HepG2 (cell line): ENCODE results near the gene NPIPB6. TPM values are rescaled to one million over a fixed set of nuclear protein-coding genes. Genes with fewer than 3 reads are reported as not detected.

ENCODE experiments used
- ATRX ChIP-seq: sonication (generic); formaldehyde crosslinking; IDR thresholded peaks from 2 replicates; pipeline ENCODE4 v1.4.0; 2020; ENCODE audit warnings: missing genetic modification reagents, borderline replicate concordance
- FOXJ3 ChIP-seq: sonication (generic); formaldehyde crosslinking; IDR thresholded peaks from 2 replicates; pipeline ENCODE4 v1.4.0; 2020; ENCODE audit warnings: missing genetic modification reagents, mild to moderate bottlenecking, borderline replicate concordance
- HNF4G ChIP-seq, 2 experiments: sonication (generic) in 1 of 2; formaldehyde crosslinking in 1 of 2; IDR thresholded peaks; 2 replicates each; pipeline versions ENCODE4 v1.4.0 to v1.6.1; 2011 to 2020; ENCODE audit warnings: borderline replicate concordance in 2 of 2, low read depth in 2 of 2, mild to moderate bottlenecking in 2 of 2, low read length in 1 of 2, missing genetic modification reagents in 1 of 2, moderate library complexity in 1 of 2
- MEF2D ChIP-seq: sonication (generic); formaldehyde crosslinking; IDR thresholded peaks from 2 replicates; pipeline ENCODE4 v1.5.1; 2020; ENCODE audit warnings: mild to moderate bottlenecking, missing genetic modification reagents
- NBN ChIP-seq: fragments of 450-650 bp; conservative IDR thresholded peaks from 2 replicates; pipeline ENCODE4 v1.6.1; 2017
- NFIB ChIP-seq: sonication (generic); formaldehyde crosslinking; IDR thresholded peaks from 2 replicates; pipeline ENCODE4 v1.9.0; 2021; ENCODE audit warnings: missing genetic modification reagents, mild to moderate bottlenecking, borderline replicate concordance
- PAF1 ChIP-seq: IDR thresholded peaks from 2 replicates; pipeline ENCODE4 v1.6.1; 2016; ENCODE audit warnings: missing genetic modification reagents, missing compliant biosample characterization
- SP1 ChIP-seq, 2 experiments: fragments of 450-650 bp in 1 of 2; sonication (generic) in 1 of 2; formaldehyde crosslinking in 1 of 2; IDR thresholded peaks; 2 replicates each; pipeline versions ENCODE4 v1.4.0 to v1.6.1; 2016 to 2020; ENCODE audit warnings: missing genetic modification reagents in 1 of 2
- SP140L ChIP-seq: sonication (generic); formaldehyde crosslinking; IDR thresholded peaks from 2 replicates; pipeline ENCODE4 v1.4.0; 2020; ENCODE audit warnings: missing genetic modification reagents, borderline replicate concordance
- ZNF101 ChIP-seq: sonication (generic); formaldehyde crosslinking; IDR thresholded peaks from 2 replicates; pipeline ENCODE4 v1.4.0; 2020; ENCODE audit warnings: mild to moderate bottlenecking, low read depth, missing genetic modification reagents, borderline replicate concordance
- ZNF17 ChIP-seq: sonication (generic); formaldehyde crosslinking; IDR thresholded peaks from 2 replicates; pipeline ENCODE4 v1.5.0; 2020; ENCODE audit warnings: mild to moderate bottlenecking, missing genetic modification reagents
- ZNF335 ChIP-seq: sonication (generic); formaldehyde crosslinking; IDR thresholded peaks from 2 replicates; pipeline ENCODE4 v1.4.0; 2020; ENCODE audit warnings: missing genetic modification reagents
- ZNF530 ChIP-seq: sonication (generic); formaldehyde crosslinking; IDR thresholded peaks from 2 replicates; pipeline ENCODE4 v1.5.0; 2020; ENCODE audit warnings: low read depth, mild to moderate bottlenecking, missing genetic modification reagents
- ZNF564 ChIP-seq: sonication (generic); formaldehyde crosslinking; IDR thresholded peaks from 2 replicates; pipeline ENCODE4 v1.8.1; 2023; ENCODE audit warnings: mild to moderate bottlenecking, missing genetic modification reagents
- ZNF570 ChIP-seq: sonication (generic); formaldehyde crosslinking; IDR thresholded peaks from 2 replicates; pipeline ENCODE4 v1.4.0; 2020; ENCODE audit warnings: mild to moderate bottlenecking, missing genetic modification reagents, borderline replicate concordance
- ZNF629 ChIP-seq: sonication (generic); formaldehyde crosslinking; conservative IDR thresholded peaks from 2 replicates; pipeline ENCODE4 v1.5.0; 2020; ENCODE audit warnings: missing genetic modification reagents
- ZNF75D ChIP-seq: sonication (generic); formaldehyde crosslinking; IDR thresholded peaks from 2 replicates; pipeline ENCODE4 v1.8.1; 2023; ENCODE audit warnings: missing genetic modification reagents, mild to moderate bottlenecking, borderline replicate concordance
- ZNF766 ChIP-seq: sonication (generic); formaldehyde crosslinking; IDR thresholded peaks from 2 replicates; pipeline ENCODE4 v1.5.0; 2020; ENCODE audit warnings: missing genetic modification reagents, borderline replicate concordance
- polyA plus RNA-seq, 8 experiments: library from polyadenylated mRNA; depleted of rRNA in 3 of 8; stranded (reverse) in 7 of 8; unstranded in 1 of 8; fragments of >200 nt; fragmentation: Illumina TruSeq in 4 of 8; extraction: Trizol in 4 of 8; gene quantifications; 2 replicates each; pipeline versions ENCODE4 v1.2.1 to v1.2.3, GENCODE V29; 2011 to 2016; ENCODE audit warnings: low read depth in 4 of 8, missing spikeins in 1 of 8, mixed read lengths in 1 of 8; ENCODE audit not compliant: insufficient read depth in 1 of 8
- total RNA-seq, 5 experiments: library from RNA; depleted of rRNA; stranded (reverse); fragments of >200 nt; fragmentation: Illumina TruSeq; extraction: Trizol; gene quantifications; 2 replicates each; pipeline ENCODE4 v1.2.3, GENCODE V29; 2016; ENCODE audit warnings: low read depth in 1 of 5
- TF ChIP-seq, protein P1 (sequence below): sonication (generic); formaldehyde crosslinking; IDR thresholded peaks from 2 replicates; pipeline ENCODE4 v1.4.0; 2020; ENCODE audit warnings: missing genetic modification reagents, borderline replicate concordance

NPIPB6 gene
- total and polyA plus RNA-seq, 2 of the 13 experiments (the other 11 are each of a cell fraction or from before 2014, with no cell fraction given) = 0.25 TPM; not detected in 1

DNA sequence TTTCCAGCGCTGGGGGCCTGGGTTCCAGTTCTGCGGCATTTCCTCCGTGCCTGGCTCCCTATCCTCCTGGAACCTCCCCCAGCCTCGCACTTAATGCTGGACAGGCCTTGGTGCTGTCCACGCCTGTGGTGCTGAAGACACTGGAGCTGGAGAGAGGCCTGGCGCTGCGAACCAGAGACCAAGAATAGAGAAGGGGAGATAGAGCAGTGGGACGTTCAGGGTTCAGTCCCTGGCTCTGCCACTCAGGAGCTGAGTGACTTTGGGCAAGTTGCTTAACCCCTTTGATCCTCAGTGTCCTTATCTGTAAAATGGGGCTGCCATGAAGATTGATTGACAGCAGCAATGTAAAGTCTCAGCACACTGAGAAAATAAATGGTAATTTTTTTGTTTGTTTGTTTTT lies 59.1 kb downstream of the NPIPB6 start (continued):
- TF ChIP-seq FOXJ3 (CRISPR knock-in tag) (no peak), ZNF564 (CRISPR knock-in tag) (peak; percentile 83; the same call in 1 of the 2 replicates), ZNF629 (CRISPR knock-in tag) (peak; percentile 68), MEF2D (peak; percentile 84), SP1 (IDR thresholded peaks at IDR 0.05) (no peak), SP1 (CRISPR knock-in tag; IDR thresholded peaks at IDR 0.05) (peak; percentile 54; the same call in 1 of the 2 replicates), ZNF335 (peak; percentile 95), NBN (no peak), ZNF17 (CRISPR knock-in tag) (no peak), ZNF766 (CRISPR knock-in tag) (peak; percentile 96; the same call in 1 of the 2 replicates), ZNF101 (CRISPR knock-in tag) (peak; percentile 78; the same call in 1 of the 2 replicates), HNF4G (IDR thresholded peaks at IDR 0.05; ENCODE audit: borderline replicate concordance, low read depth, low read length) (no peak), HNF4G (CRISPR knock-in tag; IDR thresholded peaks at IDR 0.05; ENCODE audit: borderline replicate concordance, low read depth) (no peak), PAF1 (CRISPR knock-in tag) (no peak), ZNF570 (CRISPR knock-in tag) (0 out of 2 replicates have a peak, but pooled peaks have one; percentile 53), ZNF75D (CRISPR knock-in tag) (0 out of 2 replicates have a peak, but pooled peaks have one; percentile 51), ATRX (CRISPR knock-in tag) (no peak), NFIB (CRISPR knock-in tag) (no peak), SP140L (peak; percentile 94; the same call in 1 of the 2 replicates), ZNF530 (CRISPR knock-in tag) (0 out of 2 replicates have a peak, but pooled peaks have one; percentile 71)
- TF ChIP-seq, protein P1, sequence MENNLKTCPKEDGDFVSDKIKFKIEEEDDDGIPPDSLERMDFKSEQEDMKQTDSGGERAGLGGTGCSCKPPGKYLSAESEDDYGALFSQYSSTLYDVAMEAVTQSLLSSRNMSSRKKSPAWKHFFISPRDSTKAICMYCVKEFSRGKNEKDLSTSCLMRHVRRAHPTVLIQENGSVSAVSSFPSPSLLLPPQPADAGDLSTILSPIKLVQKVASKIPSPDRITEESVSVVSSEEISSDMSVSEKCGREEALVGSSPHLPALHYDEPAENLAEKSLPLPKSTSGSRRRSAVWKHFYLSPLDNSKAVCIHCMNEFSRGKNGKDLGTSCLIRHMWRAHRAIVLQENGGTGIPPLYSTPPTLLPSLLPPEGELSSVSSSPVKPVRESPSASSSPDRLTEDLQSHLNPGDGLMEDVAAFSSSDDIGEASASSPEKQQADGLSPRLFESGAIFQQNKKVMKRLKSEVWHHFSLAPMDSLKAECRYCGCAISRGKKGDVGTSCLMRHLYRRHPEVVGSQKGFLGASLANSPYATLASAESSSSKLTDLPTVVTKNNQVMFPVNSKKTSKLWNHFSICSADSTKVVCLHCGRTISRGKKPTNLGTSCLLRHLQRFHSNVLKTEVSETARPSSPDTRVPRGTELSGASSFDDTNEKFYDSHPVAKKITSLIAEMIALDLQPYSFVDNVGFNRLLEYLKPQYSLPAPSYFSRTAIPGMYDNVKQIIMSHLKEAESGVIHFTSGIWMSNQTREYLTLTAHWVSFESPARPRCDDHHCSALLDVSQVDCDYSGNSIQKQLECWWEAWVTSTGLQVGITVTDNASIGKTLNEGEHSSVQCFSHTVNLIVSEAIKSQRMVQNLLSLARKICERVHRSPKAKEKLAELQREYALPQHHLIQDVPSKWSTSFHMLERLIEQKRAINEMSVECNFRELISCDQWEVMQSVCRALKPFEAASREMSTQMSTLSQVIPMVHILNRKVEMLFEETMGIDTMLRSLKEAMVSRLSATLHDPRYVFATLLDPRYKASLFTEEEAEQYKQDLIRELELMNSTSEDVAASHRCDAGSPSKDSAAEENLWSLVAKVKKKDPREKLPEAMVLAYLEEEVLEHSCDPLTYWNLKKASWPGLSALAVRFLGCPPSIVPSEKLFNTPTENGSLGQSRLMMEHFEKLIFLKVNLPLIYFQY (CRISPR knock-in tag) = peak; percentile 94; the same call in 1 of the 2 replicates
